NAMALWA (cell line): ENCODE results near the gene TMOD3.

Experiments
- DNase-seq: peaks from one replicate; pipeline ENCODE4 v3.0.0-alpha.2; 2015; ENCODE audit warnings: low spot score

TMOD3 gene

DNA sequence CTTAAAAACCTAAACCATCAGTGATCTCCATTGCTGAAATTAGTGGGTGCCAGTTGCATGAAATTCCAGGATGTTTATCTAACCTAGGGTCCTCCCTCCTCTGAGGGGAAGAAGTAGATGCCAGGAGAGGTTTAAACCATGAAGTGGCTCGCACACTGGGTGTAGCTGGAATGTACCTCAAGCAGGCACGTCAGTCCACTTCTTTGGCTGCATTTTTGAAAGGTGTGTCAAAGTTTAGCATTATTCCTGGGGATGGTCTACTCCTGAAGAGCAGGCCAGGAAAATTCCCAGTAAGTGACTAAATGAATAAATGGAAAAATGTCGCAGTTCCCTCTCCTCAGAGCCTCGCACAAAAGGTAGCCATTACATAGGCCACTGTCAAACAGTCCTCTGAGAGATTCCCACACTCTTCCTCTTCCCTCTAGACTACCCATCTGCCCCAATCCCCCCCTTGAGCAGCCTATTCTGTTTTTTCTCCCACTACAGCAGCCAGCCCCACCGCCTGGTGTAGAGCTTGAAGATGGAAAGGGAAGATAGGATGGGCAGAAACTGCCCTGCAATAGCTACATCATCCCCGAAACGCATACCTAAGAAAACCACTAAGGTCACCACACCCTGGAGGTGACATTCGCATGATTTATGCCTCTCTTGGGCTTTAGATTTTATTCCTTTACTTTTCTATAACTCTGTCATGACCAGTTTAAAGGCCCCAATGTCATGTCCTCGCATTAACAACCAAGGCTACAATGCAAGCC, 655 bp upstream of the TMOD3 start:
- DNase-seq, result no peak

DNA sequence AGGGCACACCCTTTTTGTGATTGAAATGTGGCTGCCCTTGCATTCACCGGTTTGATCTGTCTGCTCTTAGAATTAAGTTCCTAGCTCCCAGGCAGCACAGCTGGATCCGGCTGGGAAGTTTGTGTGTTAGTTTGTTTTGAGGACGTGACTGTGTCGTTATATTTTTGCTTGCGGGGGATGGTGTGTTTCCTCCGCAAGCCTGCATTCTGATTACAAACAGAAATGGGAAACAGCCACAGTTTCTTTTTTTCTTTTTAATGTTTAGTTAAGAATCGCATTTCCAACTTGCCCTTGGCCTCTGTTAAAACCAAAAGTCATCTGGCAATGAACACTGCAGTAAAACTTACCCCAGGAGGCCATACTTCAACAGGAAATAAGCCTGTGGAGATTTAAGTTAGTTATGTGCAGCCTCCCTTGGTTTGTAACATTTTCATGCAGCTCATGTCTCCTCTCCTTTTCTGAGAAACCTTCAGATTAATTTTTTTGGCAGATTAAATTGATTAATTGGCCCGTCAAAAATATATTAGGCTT, 888 bp downstream of the TMOD3 start:
- peak; percentile 62 for DNase-seq

DNA sequence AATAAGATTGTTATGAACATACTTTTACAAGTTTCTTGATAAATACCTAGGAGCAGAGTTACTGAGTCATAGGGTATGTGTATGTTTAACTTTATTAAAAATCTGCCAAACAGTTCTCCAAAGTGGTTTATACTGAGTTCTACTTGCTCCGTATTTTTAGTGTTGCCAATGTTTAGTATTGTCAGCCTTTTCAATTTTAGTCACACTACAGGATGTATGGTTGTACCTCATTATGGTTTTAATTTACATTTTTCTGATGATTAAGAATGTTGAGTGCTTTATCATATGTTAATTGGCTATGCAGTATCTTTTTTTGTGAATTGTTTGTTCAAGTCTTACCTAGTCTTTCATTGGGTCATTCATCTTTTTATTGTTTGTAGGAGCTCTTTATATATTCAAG, 4.3 kb downstream of the TMOD3 start:
- no peak for DNase-seq

DNA sequence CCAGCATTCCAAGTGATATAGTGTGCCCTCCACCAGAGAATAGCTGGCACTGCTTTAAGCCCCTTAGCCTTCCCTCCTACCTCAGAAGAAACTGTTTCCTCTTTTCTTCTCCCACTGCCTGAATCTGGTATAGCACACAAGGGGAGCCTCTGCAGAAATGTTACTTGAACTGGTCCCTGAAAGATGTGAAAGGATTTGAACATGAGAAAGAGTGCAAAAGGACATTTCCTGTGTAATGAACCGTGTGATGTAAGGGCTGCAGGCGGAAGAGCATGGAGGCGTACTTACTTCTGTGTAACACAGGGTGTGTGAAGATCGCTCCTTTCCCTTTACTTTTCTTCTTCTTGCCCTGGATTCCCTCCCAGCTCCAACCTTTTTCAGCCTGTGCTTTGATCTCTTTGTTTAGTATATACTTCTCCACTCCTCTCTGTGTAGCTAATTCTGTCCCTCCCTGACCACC, 8.4 kb downstream of the TMOD3 start:
- peak; percentile 65 for DNase-seq

DNA sequence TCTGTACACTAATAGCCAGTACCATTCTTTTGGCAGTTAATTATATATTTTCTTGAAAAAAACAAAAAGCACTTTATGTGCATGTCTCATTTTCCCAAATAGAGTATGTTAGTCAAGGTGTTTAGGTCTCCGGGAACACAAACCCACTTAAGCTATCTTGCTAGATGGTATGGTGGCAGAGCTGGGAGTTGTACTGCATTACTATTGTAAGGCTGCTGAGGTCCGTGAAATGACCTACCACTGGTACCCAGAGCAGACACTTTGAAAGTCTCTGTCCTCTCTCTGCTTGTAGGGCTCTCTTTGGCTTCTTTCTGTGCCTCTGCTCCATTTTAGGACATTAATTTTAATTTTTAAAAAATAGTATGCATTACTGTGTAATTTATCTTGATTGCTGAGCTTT, 8.8 kb downstream of the TMOD3 start:
- no peak for DNase-seq

DNA sequence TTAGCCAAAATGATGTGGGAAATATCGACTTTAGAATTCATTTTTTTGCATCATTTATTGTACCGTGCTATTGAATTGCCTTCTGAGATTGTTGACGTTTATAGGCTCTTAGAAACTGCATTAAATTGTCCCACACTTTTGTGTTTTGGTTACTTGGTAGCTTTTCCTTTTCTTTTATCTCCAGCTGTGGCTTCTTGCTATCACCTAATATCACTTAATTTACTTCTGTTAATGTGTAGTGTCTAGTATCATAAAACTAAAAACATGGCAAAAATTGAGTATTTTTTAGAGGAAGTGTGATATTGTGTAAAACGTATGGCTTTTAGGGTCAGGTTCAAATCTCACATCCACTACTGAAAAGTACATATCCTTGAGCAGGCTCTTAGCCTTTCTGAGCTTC, 11.2 kb downstream of the TMOD3 start:
- no peak for DNase-seq

DNA sequence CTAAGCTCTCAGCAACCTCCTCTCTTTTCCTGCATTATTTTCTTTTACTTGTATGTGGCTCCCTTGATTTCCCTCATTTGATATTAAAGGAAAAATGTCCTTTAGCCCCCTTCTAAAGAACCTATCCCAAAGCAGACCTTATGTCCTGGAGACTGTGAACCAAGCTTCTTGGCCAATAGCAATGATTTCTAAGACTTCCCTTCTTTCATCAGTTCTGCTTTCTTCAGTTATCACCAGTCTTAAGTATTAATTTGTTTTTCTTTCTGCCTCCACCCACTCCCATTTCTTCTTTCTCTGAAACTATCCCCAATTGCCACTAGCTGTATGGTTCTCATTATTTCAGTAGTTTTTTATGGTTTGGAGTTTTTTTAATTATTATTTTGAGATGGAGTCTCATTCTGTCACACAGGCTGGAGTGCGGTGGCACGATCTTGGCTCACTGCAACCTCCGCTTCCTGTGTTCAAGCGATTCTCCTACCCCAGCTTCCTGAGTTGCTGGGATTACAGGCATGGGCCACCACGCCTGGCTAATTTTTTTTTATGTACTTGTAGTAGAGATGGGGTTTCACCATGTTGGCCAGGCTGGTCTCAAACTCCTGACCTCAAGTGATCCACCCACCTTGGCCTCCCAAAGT, 12.1 kb downstream of the TMOD3 start:
- no peak for DNase-seq

DNA sequence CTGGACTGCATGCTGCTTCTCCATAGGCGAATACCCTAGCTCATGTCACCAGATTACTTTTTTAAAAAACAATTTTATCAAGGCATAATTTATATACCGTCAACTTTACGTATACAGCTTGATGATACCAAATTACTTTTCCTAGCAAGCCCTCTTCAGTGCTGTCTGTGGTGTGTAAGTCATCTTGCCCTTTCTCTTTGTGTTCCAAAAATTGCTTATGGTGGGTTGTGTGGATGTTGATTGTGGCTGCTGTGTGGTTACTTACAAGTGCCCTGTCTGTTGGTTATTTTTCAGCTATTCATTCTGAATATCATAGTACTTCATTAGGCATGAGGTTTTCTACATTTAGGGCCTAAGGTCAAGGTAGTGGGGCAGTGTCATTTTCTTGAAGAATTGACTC, 12.8 kb downstream of the TMOD3 start:
- DNase-seq, result no peak

DNA sequence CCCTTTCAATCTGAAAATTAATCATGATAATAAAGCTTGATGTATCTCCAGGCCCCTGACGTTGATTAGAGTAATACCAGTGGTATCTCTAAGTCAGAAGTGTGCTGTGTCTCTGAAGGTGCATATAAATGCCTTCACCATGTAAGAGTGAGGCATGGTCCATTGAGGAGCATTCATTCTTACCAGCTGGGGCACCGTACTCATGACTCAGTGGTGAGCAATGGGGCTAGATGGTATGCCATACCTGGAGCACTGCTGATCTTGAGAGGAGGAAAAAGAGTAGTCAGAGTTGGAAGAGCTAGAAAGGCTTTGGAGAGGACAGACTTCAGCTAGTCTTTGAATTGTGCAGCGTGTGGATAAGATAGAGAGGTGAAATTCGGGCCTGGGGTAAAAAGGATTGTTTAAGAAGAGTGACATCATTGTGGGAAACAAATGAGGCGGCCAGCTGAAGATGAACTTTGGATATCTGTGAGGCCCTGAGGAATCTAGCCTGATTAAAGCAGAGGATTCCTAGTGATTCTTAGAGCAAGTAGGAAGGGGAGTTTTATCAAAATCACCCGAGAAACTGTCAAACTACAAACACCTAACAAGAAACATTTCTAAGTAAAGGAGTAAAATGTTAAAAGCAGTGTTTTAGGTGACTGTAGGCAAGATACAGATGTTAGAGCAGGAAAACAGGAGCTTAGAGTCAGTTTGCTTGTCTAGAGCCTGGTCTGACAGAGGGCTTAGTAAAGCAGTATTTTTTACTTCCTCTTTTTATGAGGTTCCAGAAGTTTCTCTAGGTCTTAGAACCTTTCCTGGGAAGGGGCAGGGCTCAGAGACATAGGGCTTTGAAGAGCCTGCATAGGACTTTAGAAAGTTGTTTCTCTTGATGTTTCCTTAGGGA, 13.6 kb downstream of the TMOD3 start:
- DNase-seq, result no peak

DNA sequence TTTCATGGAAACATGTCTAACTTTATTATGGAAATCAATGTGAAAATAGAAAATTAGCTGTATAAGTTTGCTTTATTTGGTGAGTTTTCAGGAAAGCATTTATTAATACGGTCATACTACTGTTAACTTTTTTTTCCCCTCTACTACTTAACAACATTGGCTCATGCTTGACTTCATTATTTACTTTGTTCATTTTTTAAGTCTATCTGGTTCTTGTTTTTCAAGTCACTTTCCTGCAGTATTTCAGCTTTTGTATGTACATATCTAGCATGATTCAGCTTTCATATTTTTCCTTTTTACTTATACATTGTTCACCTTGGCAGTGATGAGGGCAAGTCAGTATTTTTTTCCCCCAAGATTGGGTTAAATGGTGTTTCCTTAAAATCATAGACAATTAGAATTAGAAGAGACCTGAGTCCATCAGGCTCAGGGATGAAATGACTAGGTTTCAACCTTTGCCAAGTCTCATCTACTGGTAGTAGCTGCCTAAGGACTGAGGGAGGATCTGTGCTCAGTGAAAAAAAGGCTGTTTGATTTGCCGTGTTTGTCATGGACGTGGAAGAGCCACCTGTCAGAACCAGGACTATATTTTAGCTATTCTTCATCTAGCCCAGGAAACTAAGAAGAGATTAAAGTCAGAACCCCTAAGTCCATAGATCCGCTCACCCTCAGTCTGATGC, 15.4 kb downstream of the TMOD3 start:
- DNase-seq, result no peak

DNA sequence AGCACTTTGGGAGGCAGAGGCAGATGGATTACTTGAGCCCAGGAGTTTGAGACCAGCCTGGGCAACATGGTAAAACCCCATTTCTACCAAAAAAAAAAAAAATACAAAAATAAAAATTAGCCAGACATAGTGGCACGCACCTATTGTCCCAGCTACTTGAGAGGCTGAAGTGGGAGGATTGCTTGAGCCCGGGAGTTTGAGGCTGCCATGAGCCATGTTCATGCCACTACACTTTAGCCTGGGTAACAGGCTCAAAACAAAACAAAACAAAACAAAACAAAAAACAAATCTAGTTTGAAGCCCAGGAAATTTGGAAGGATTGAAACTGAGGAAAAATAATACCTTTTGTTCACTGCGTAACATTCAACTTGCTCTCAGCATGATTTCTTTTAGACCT, 16.6 kb downstream of the TMOD3 start:
- no peak for DNase-seq

DNA sequence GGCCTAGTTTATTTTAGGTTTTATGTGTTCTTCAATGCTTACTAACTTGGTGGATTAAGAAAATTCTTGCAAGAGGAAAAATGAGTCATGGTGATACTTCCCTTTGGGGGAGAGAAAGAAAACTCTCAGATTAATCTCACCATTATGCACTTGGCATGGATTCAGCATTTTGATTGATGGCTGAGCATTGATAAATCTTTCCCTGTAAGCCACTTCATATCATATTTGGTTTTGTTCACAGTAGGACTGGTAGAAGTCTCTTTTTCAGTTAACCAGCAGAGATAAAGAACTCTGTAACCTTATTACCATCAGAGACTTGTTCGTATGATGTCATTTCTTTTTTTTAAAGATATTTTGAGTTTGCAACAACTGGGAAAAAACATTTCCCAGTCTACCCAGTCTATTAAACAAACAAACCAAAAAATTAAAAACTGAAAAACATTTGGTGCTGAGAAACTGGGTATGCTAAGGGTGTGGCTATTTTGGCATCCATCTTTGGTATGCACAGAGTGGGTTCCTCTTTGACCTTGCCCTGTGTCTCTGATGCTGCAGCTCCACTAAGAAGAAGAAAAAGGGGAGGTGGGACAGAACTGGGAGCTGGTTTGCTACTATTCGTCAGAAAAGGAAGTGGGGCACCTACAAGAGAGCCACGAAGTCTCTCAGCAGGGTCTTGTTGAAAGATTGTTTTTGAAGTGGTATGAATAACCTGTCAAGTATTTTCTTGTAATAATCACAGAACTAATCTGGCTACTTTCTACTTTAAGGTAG, 17.2 kb downstream of the TMOD3 start:
- no peak for DNase-seq

DNA sequence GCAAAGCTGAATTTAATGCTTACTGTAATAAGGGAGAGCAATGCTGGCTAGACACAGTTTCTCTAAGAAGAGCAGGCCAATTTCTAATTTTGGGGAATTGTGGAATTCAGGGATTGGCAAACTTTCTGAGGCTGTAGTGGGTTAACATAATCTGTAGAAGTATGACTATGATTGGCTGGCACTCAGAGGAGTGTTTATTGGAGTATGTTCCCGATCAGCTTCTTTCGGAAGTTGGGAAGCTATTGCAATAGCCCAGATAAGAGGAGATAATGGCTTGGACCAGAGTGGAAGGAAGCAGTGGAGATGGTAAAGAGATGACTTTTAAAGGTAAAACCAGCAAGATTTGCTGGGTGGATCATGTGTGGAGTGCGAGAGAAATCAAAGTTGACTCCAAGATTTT, 19.4 kb downstream of the TMOD3 start:
- DNase-seq, result no peak

DNA sequence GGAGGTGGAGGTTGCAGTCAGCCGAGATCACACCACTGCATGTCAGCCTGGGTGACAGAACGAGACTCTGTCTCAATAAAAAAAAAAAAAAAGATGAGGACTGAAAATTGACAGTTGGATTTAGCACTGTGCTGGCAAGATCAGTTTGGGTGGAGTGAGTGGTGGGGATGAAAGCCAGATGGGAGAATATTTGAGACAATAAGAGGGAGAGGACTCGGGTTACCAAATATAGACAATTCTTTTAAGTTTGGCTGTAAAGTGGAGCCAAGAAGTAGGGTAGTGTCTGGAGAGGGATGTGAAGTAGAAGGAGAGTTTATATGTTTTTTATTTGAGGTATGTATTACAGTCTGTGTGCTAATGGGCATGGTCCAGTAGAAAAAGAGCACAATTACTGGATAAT, 20.4 kb downstream of the TMOD3 start:
- DNase-seq, result no peak

DNA sequence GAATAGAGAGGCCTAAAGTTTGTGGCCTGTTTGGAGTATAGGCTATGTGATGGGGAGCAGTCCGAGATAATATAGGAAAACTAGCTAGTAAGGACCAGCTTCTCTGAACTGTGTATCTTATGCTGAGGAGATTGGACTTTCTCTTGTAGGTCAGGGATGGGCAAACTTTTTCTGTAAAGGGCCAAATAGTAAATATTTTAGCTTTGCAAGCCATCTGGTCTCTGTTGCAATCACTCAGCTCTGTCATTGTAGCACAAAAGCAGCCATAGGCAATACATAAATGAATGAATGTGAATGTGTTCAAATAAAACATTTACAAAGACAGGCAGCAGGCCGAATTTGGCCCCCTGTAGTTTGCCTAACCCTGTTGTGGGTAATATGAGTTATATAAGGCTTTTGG, 24.5 kb downstream of the TMOD3 start:
- no peak for DNase-seq

DNA sequence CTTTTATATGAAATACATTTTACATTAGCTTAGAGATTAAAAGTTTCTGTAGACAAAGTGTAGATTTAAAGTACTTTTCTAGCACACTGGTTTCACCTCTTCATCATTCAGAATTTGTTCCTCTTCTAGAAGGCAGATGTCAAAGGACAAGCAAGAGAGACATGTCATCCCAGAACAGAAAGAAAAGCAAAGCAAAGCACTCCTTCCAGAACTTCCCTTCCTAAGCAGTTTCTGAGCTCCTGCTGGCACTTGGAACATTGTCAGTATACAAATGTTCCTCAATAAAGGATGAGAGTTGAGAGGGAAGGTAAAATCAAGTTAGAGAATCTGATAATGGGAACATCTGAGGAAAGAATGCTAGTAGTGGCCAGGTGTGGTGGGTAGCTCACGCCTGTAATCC, 26.2 kb downstream of the TMOD3 start:
- no peak for DNase-seq

DNA sequence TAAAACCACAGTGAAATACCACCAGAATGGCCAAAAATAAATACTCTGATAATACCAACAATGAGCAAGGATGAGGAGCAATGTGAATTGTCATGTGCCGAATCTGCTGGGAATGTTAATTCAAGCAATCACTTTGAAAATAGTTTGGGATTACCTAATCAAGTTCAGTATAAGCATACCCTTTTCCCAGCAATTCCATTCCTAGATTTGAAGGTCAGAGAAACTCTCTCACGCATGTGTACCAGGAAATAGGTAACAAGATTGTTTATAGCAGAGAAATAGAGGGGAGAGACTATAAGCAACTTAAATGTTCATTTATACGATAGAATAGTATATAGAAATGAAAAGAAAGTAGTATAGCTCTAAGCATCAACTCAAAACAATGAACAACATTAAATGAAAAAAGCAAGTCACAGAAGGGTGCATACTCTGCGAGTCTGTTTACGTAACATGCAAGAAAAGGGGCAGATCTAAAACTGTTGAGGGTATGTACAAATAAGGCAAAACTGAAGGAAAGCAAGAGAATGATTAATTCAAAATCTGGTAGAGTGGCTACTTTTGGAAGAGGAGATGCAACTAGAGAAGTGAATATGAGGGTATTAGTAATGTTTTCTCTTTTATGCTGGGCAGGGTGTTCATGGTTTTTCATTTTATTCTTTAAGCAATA, 27.4 kb downstream of the TMOD3 start:
- DNase-seq, result no peak

DNA sequence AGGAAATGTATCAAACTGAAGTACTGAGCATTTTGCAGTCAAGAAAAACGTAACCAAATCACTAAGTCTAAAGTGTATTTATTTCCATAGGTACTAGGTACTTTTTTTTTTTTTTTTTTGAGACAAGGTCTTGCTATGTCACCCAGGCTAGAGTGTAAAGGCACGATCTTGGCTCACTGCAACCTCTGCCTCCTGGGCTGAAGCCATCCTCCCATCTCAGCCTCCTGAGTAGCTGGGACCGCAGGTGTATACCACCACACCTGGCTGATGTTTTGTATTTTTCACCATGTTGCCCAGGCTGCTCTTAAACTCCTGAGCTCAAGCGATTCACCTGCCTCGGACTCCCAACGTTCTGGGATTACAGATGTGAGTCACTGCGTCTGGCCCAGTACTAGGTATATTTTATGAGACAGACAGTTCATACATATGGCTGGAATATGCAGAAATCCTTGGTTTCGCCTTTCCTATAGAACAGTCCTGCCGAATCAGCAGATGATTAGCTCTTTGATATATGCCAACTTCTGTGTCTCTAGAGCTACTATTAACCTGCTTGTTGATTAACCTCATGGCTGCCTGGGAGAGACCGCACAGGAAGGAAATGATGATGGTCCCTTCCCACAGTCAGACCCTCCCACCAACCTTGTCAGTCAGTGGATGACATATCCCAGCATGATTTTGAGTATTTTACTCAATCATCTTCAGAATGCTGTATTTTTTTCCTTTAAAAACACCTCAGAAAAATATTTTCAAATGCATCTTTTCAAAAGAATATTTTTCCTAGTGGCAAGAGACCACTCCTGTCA, 32.3 kb downstream of the TMOD3 start:
- DNase-seq, result no peak

DNA sequence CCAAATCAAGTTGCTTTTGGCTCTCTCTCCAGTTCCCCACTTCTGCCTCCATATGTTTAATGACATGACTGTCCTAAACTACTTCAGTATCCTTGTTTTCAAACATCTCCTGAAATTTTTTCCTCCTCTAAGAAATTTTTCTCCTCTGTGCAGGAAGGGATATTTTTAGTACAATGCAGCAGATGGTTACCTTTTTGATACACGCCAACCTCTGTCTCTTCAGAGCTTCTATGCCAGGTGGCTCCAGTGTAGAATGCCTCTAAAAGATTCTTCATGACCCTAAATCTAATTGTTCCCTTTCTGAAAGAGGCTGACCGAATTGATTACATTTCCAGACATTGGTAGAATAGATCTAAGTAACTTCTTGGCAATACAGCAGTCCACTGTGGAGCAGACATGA, 33.7 kb downstream of the TMOD3 start:
- no peak for DNase-seq
